ENCODE measurements around the gene RASSF8.

The RASSF8 gene

GRCh38 chr12:26112703-26113147 lies 154.2 kb downstream of the RASSF8 start:
- peak; percentile 55 for DNase-seq

GRCh38 chr12:26113181-26113654 lies 154.7 kb downstream of the RASSF8 start:
- peak; percentile 55 for DNase-seq

GRCh38 chr12:26113853-26114719 lies 155.6 kb downstream of the RASSF8 start:
- DNase-seq = peak; percentile 68

GRCh38 chr12:26114720-26115401 lies 156.4 kb downstream of the RASSF8 start:
- DNase-seq = no peak

- no peak for DNase-seq
Observed at GRCh38 chr12:26116829-26117715, 158.6 kb downstream of the RASSF8 start.

- DNase-seq = no peak
Observed at GRCh38 chr12:26118308-26118707, 159.8 kb downstream of the RASSF8 start.

GRCh38 chr12:26119391-26119989 lies 161.0 kb downstream of the RASSF8 start:
- DNase-seq = peak; percentile 60

- no peak for DNase-seq
Observed at GRCh38 chr12:26120561-26121274, 162.2 kb downstream of the RASSF8 start.

GRCh38 chr12:26121323-26122060 lies 163.0 kb downstream of the RASSF8 start:
- no peak for DNase-seq

GRCh38 chr12:26122061-26122680 lies 163.7 kb downstream of the RASSF8 start:
- peak; percentile 54 for DNase-seq

GRCh38 chr12:26122681-26123481 lies 164.4 kb downstream of the RASSF8 start:
- DNase-seq = peak; percentile 54

- DNase-seq = no peak
Observed at GRCh38 chr12:26123482-26123980, 165.0 kb downstream of the RASSF8 start.

GRCh38 chr12:26124446-26125399 lies 166.2 kb downstream of the RASSF8 start, which contains the start of gene BHLHE41:
Gene BHLHE41, minus strand, starts transcription at chr12:26125037. Its CDS starts 258 bp downstream, at chr12:26124779.
- DNase-seq = peak; percentile 38

- DNase-seq = peak; percentile 81
Observed at GRCh38 chr12:26125400-26126339, 167.2 kb downstream of the RASSF8 start.

- DNase-seq = peak; percentile 70
Observed at GRCh38 chr12:26126340-26127284, 168.1 kb downstream of the RASSF8 start.

GRCh38 chr12:26127404-26127803 lies 168.9 kb downstream of the RASSF8 start:
- no peak for DNase-seq
